Measurements from ENCODE around the gene RPL13A.

The RPL13A gene

GRCh38 chr19:49512970-49513745 is 25.8 kb downstream of the RPL13A start:
- DNase-seq: no peak

GRCh38 chr19:49513746-49514118 is 26.3 kb downstream of the RPL13A start:
- no peak for DNase-seq

DNA sequence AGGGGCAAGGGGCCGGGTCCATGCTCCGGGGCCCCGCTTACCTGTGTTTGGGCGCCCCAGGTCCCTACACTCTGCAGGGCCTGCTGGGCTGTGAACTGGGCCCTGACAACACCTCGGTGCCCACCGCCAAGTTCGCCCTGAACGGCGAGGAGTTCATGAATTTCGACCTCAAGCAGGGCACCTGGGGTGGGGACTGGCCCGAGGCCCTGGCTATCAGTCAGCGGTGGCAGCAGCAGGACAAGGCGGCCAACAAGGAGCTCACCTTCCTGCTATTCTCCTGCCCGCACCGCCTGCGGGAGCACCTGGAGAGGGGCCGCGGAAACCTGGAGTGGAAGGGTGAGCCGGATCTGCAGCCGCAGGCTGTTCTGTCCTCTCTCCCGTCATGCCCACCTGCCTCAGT is 26.7 kb downstream of the RPL13A start:
- no peak for DNase-seq

- DNase-seq: no peak
These were observed 28.4 kb downstream of the RPL13A start for GRCh38 chr19:49515767-49516166.

DNA sequence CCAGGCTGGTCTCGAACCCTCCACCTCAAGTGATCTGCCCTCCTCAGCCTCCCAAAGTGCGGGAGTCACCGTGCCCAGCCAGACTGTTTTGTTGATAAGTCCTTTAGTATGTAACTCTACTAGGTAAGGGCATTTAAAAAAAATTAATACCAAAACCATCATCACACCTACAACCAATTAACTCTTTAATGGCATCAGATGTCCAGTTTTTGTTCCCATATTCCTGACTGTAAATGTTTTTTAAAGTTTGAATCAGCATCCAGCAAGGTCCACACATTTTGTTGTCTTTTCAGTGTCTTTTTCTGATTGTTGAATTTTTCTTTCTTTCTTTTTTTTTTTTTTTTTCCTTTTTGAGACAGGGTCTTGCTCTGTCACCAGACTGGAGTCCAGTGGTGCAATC is 30.6 kb downstream of the RPL13A start:
- no peak for DNase-seq

GRCh38 chr19:49520705-49521319 is 33.4 kb downstream of the RPL13A start:
- no peak for DNase-seq

GRCh38 chr19:49524812-49525455 is 37.5 kb downstream of the RPL13A start:
- no peak for DNase-seq

- DNase-seq: no peak
These were observed 40.9 kb downstream of the RPL13A start for GRCh38 chr19:49528211-49528771.

DNA sequence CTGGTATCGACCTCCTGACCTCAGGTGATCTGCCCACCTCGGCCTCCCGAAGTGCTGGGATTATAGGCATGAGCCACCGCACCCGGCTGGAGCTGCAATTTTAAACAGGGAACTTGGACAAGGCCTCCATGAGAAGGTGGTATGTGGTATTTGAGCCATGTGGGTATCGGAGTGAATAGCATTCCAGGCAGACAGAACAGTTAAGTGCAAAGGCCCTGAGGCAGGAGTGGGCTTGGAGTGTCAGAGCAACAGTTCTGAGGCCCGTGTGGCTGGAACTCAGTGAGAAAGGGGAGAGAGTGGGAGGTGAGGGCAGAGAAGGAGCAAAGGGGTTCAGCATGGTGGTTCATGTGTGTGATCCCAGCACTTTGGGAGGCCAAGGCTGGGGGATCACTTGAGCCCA is 43.3 kb downstream of the RPL13A start:
- DNase-seq: no peak

DNA sequence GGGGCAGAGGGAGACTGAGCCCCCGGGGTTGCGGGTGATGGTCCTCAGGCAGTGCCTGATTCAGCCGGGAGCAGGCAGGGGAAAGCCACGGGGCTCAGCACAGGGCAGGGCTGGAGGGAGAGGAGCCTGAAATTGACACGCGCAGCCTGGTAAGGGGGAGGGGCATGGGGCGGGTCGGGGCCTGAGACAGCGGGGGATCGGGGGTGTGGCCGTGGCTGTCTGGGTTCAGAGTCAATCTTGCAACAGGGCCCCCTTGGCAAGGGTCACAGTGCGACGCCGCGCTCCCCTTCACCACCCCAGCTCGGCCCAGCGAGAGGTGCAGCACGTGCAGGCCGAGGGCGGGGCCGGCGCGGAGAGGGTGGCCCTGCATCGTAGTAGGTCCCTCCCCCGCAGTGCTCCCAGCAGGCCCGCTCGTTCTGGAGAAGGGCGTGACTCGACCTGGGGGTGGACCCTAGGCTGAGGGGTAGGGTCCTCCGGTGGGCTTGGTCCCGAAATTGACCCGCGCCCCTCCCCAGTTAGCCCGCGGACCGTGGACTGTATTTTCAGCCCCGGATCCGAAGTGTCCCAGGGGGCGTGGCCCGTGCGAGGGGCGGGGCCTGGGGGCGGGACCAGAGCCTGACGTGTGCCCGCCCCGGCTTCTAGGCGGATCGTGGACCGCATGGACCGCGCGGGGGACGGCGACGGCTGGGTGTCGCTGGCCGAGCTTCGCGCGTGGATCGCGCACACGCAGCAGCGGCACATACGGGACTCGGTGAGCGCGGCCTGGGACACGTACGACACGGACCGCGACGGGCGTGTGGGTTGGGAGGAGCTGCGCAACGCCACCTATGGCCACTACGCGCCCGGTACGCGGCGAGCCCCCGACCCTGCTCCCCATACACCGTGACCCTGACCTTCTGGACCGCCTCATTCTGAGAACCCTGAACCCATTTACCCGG is 46.4 kb downstream of the RPL13A start:
- no peak for DNase-seq

DNA sequence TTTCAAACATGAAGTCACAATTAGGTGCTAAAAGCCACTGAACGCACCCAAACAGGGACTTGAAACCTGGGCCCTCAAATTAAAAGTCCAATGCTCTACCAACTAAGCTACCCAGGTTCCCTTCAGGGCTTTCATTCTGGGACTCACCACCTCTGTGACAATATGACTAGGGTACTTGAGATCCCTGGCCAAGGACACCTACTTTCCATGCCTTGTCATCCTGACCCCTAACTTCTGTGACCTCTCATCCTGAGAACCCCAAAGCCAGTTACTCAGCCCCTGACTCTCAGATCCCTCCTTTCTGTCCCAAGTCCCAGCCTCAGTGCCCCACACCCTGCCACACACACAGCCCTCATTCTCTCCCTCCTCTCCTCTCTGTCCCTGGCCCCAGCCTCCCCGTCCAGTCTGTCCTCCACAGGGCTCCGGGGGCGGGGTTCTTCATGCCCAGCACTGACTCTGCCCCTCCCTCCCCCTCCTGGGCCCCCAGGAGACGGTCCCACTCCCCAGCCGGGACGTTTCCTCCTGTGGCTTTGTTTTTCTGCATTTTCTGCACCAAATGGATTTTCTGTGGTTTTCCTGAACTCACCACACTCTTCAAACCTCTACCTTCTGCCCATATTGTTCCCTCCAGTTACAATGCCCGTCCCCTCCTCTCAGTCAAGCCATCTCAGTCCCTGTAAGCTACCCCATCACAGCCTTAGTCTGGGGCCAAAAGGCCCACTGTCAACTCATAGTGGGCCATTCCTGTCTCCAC is 47.4 kb downstream of the RPL13A start:
- DNase-seq: no peak

GRCh38 chr19:49536921-49537462 is 49.6 kb downstream of the RPL13A start:
- DNase-seq: no peak

DNA sequence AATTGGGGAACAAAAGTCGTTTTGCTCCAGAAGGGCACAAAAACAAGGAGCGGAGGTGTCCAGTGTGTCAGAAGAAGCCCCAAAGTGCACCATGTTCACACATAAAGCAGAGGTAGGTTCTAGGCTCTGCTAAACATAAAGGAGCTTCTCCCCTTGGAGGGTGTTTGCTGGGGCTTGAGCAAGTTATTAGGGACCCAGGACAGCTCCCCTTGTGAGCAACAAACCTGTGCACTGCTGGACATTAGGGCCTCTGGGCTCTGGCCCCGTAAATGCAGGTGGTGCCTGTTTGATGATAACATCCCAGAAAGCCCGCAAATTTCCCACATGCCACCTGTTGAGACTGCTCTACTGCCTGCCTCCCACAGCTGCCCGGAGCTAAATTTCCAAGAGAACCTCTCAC is 51.2 kb downstream of the RPL13A start:
- no peak for DNase-seq

DNA sequence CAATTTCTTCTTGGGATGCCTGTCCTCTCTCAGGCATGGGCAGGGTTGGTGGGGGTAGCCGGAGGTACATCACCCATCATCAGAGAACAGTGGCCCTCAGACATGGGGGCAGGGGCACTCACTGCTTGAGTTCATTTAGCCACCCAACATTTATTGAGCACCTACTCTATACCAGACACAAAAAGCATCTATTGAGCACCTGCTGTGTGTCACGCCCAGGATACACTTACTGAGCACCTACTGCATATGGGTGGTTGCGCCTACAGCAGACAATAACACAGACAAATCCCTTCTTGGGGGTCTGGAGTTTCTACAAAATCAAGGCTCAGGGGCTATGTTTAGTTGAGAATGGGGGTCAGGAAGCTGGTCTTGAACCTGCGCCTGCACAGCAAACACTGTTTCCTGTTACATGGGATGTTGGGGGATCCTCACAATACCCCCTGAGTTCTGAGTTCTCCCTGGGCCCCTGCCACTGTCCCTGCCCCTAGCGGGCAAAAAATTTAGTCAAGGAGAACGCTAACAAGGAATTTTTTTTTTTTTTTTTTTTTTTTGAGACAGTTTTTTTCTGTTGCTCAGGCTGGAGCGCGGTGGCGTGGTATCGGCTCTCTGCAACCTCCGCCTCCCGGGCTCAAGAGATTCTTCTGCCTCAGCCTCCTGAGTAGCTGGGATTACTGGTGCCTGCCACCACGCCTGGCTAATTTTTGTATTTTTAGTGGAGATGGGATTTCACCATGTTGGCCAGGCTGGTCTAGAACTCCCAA is 52.0 kb downstream of the RPL13A start:
- DNase-seq: no peak
